Upper lobe of left lung (tissue), 4 donors: ENCODE results near the gene DACT2.

Experiments used
- CTCF ChIP-seq, 6 experiments: fragments of 450-650 bp in 4 of 6; fragments of 200-600 bp in 2 of 6; sonication (generic) in 2 of 6; IDR thresholded peaks; one replicate each; pipeline ENCODE4 v1.5.1; 2016 to 2019; ENCODE audit warnings: antibody characterized with exemption in 6 of 6
- EP300 ChIP-seq, 4 donors: sonication (generic); formaldehyde crosslinking; IDR thresholded peaks; one replicate each; pipeline ENCODE4 v1.5.1; 2017; ENCODE audit warnings: antibody characterized with exemption in 4 of 4, control low read depth in 2 of 4
- POLR2A ChIP-seq, 4 donors: fragments of 450-650 bp; IDR thresholded peaks; one replicate each; pipeline ENCODE4 v1.5.1; 2016 to 2017; ENCODE audit warnings: antibody characterized with exemption in 4 of 4, mild to moderate bottlenecking in 2 of 4
- POLR2AphosphoS5 ChIP-seq, 2 donors: sonication (generic); formaldehyde crosslinking; IDR thresholded peaks; one replicate each; pipeline ENCODE4 v1.5.1; 2017; ENCODE audit warnings: antibody characterized with exemption in 2 of 2

- TF ChIP-seq CTCF (IDR thresholded peaks at IDR 0.05) (no peak), POLR2AphosphoS5 (IDR thresholded peaks at IDR 0.05) (no peak), EP300 (IDR thresholded peaks at IDR 0.05) (no peak), POLR2A (IDR thresholded peaks at IDR 0.05) (no peak)
Measured at GRCh38 chr6:168318090-168318489, 1.5 kb downstream of the DACT2 start.
